BLaER1 (cell line): Measurements from ENCODE around the gene CASP3.

Experiments
- H3K27ac ChIP-seq: shearing (Covaris generic); formaldehyde crosslinking; 2 replicates; pipeline ENCODE4 v1.8.1; 2022
- H3K27me3 ChIP-seq: shearing (Covaris generic); formaldehyde crosslinking; 2 replicates; pipeline ENCODE4 v1.8.1; 2022
- H3K36me3 ChIP-seq: shearing (Covaris generic); formaldehyde crosslinking; 2 replicates; pipeline ENCODE4 v1.8.1; 2022
- H3K4me1 ChIP-seq: shearing (Covaris generic); formaldehyde crosslinking; 2 replicates; pipeline ENCODE4 v1.8.1; 2022
- H3K4me2 ChIP-seq: shearing (Covaris generic); formaldehyde crosslinking; 2 replicates; pipeline ENCODE4 v1.8.1; 2022
- H3K4me3 ChIP-seq: shearing (Covaris generic); formaldehyde crosslinking; 2 replicates; pipeline ENCODE4 v1.8.1; 2022
- H3K9ac ChIP-seq: shearing (Covaris generic); formaldehyde crosslinking; 2 replicates; pipeline ENCODE4 v1.8.1; 2022
- H3K9me3 ChIP-seq: shearing (Covaris generic); formaldehyde crosslinking; 2 replicates; pipeline ENCODE4 v1.8.1; 2022
- H4K20me1 ChIP-seq: shearing (Covaris generic); formaldehyde crosslinking; 2 replicates; pipeline ENCODE4 v1.8.1; 2022
- Cebpa-rat ChIP-seq: shearing (Covaris generic); IDR thresholded peaks from 2 replicates; pipeline ENCODE4 v1.8.1; 2022

CASP3 gene

DNA sequence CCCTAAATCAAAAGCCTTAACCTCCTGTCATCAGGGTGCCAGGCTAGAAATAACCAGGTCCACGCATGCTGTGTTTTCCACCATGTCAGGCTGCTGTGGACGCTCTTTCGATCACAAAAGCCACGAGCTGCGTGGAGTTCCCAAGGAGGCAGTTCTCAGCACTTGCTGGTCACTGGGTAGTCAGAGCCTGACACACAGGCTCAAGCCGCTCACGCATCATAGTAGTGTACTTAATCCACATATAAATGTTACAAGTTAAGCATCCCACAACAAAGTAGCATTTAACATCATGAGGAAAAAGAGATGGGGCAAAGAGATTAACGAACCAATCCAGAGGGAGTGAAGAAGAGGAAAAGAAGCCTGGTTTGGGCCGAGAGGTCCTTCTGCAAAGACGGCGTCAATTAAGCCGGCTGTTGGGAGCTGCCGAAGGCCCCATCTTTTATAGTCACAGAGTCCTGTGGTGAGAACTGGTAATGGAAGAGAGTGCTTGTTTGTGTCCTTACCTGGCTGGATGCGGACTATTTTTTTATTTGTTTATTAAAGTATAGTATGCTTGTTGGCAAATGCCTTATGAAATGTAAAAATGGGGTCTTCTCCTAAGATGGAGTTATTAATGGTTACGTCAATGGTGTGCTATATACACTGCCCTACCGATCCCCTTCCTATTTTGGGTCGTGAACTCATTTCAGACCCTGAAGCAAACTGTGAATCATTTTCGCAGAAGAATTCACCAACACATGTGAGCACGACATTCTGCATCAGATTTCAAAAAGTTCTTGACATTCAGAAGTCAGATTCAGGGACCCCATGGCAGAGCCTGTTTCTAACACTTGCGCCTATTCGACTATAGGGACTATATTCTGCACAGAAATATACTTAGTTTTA lies 966 bp upstream of the CASP3 start:
- no peak for TF ChIP-seq Cebpa-rat
- Histone ChIP-seq H3K36me3 (peaks cover 10% of the 10 kb centered on the region; the same call in 1 of the 2 replicates), H3K27ac (peak overlapping the region; percentile 91), H3K4me1 (peaks cover 40% of the 10 kb centered on the region), H3K9me3 (no peaks in the 10 kb centered on the region), H4K20me1 (peaks cover 38% of the 10 kb centered on the region), H3K4me2 (peak overlapping the region; percentile 97), H3K9ac (peak overlapping the region; percentile 91), H3K4me3 (peak overlapping the region; percentile 97), H3K27me3 (no peaks in the 10 kb centered on the region)

DNA sequence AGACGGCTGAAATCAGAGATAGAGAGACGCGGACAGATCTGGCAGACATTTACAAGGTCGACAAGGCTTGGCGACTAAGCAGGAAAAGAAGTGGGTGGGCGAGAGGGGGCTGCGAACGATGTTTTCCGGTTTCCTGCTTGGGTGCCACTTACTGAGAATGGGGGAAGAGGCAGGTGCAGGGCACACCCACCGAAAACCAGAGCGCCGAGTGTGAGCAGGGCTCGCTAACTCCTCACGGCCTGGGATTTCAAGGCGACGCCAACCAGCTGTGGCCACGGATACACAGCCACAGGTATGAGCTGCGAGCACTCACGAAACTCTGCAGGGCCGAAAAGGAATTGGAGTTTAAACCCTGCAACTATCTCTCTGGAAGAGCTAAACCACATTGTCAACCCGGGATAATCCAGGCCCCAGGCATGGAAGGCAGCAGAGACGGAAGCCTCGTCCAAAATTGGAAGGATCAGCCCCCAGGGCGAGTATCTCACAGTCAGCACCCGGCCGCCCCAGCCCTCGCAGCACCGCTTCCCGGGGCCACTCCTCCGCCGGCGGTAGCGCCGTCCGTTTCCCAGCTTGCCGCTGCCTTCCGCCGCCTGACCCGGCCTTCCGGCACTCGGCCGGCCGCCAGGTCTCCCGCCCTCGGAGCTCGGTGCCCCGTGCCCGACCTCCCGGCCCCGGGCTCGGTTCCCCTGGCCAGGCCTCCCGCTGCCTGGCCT lies 778 bp downstream of the CASP3 start:
- H4K20me1 ChIP-seq = peaks cover 53% of the 10 kb centered on the region

DNA sequence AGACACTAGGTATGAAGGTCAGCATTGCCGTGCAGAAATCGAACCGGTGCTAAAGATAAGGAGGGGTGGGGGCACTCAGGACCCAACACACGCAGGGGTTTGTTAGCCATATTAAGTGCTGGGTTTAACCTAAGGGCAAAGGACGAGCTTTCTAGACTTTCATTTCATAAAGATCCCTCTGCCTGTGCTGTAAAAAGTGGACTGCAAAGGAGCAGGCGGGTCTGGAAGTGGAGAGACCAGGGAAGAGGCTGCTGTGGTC lies 1.3 kb downstream of the CASP3 start:
- Histone ChIP-seq H3K36me3 (peaks cover 10% of the 10 kb centered on the region; the same call in 1 of the 2 replicates), H3K9ac (peak overlapping the region; percentile 96), H3K4me1 (peaks cover 40% of the 10 kb centered on the region), H3K27ac (peak overlapping the region; percentile 95), H3K9me3 (no peaks in the 10 kb centered on the region), H3K27me3 (no peaks in the 10 kb centered on the region), H3K4me2 (peak overlapping the region; percentile 95), H4K20me1 (peaks cover 53% of the 10 kb centered on the region), H3K4me3 (peak overlapping the region; percentile 97)
- no peak for TF ChIP-seq Cebpa-rat

More for the DNA sequence above, 778 bp downstream of the CASP3 start:
- Histone ChIP-seq H3K27me3 (no peaks in the 10 kb centered on the region), H3K9me3 (no peaks in the 10 kb centered on the region), H3K27ac (peak overlapping the region; percentile 95), H3K9ac (peak overlapping the region; percentile 96), H3K36me3 (peaks cover 10% of the 10 kb centered on the region; the same call in 1 of the 2 replicates), H3K4me1 (peaks cover 40% of the 10 kb centered on the region), H3K4me2 (peak overlapping the region; percentile 95), H3K4me3 (peak overlapping the region; percentile 97)
- TF ChIP-seq Cebpa-rat = no peak

DNA sequence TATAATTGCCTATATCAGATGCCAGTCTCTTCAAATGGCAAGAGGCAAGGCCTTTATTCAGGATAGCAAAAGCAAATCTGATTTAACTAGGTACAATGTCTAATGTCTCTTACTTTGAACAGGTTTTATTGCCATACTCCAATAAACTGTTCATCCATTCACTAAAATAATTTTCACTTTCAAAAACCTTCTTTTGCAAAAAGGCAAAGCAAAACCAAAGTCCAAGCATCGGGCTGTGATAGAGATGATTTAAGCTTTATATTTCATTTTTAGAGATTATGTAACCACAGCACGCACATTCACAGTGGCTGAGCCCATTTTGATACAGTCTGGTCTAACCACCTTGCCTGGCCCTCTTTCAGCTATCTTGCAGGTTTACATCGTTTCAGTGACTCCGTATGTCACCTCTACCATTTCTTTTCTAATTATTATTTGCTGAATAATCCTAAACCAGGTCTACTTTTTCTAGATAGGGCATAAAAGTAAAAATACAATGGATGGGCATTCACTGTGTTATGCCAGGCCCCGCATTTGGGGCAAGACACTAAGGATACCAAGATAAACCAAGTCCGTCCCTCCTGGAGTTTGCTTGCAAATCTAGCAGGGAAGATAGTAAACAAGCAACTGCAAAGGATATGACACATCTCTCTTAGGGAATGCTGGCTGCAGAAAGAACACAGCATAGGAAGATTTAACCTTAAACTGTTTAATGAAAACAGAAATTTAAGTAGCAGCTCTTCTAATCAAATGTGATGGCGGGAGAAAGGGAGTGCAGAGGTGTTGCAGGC lies 1.8 kb downstream of the CASP3 start:
- no peak for TF ChIP-seq Cebpa-rat
- Histone ChIP-seq H3K27me3 (no peaks in the 10 kb centered on the region), H4K20me1 (peaks cover 55% of the 10 kb centered on the region), H3K9ac (peak overlapping the region; percentile 96), H3K9me3 (no peaks in the 10 kb centered on the region), H3K4me3 (peak overlapping the region; percentile 97), H3K4me2 (peak overlapping the region; percentile 95), H3K4me1 (peaks cover 40% of the 10 kb centered on the region), H3K27ac (peak overlapping the region; percentile 95), H3K36me3 (peaks cover 12% of the 10 kb centered on the region)

DNA sequence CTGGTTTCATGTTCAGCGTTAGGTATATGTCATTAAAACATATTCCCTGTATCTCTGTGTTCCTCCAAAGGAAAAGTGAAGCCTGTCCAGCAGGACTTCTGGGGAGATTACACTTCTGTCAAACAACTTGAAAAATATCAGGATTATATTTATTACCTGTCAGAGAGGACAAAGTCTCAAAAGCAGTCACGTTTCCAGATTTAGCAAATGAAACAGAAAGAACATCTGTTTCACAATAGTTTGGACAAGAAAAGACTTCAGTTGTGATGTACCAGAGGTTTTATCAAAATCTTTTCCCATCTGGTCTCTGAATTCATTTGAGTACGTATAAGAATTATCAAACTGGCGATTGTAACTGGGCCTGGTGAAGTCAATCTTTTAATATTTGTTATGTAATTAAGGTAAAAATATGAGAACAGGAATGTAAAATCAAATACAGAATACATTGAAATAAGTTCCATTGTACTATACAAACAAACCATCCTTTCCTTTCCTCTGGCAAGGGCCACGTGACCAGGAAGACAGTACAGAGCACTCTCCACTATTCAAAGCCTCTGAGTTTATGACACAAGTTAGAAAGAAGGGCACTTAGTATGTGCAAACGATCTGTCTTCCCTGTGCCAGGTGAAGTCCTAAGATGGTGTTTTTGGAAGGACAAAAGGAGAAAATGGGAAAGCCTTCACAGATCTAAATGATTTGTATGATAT lies 3.2 kb downstream of the CASP3 start:
- H3K36me3 ChIP-seq = peaks cover 24% of the 10 kb centered on the region
- H3K4me2 ChIP-seq = peak overlapping the region; percentile 95
- no peak overlapping the region for H3K4me3 ChIP-seq
- 0 out of 2 replicates have a peak overlapping the region, but pooled peaks have one; percentile 0 for H3K9ac ChIP-seq
- no peak overlapping the region for H3K27ac ChIP-seq
- H3K4me1 ChIP-seq = peaks cover 36% of the 10 kb centered on the region
- no peaks in the 10 kb centered on the region for H3K27me3 ChIP-seq
- no peaks in the 10 kb centered on the region for H3K9me3 ChIP-seq
- TF ChIP-seq Cebpa-rat = no peak
- peaks cover 69% of the 10 kb centered on the region for H4K20me1 ChIP-seq

DNA sequence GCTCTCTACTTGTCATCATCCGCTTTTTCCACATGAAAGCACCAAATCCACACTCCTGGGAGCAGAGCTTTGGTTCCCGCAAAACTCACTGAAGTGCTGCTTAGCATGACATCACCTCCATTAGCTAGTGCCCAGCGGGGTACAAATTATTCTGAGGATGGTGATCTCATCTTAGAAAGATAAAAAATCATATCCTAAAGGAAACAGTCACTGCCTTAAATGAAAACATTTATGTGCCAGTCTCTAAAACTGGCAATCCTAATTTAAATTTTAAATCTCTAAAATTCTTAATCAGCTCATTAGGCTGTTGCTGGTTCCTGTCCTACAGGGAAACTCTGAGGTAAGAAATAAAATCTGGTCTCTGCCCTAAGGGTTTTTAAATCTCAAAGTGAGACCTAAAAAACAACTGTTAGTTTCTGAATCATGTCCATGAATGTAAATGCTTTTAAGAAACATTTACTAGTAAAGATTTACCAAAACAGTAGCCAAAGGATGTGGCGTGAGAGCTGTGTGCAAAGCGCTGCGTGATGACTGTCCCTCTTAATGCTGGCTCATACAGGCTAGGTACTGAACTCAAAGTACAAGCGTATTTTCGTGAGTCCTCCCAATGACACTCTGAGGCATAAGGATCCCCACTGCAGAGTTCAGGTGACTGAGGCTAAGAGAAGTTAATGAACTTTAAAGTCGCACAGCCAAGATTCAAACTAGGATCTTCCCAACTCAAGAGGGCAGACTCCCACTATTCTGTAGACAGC lies 4.5 kb downstream of the CASP3 start:
- Histone ChIP-seq H3K4me2 (no peak overlapping the region), H3K4me3 (no peak overlapping the region), H3K9ac (no peak overlapping the region), H4K20me1 (peaks cover 82% of the 10 kb centered on the region), H3K27ac (no peak overlapping the region), H3K27me3 (no peaks in the 10 kb centered on the region), H3K4me1 (peaks cover 27% of the 10 kb centered on the region), H3K9me3 (no peaks in the 10 kb centered on the region), H3K36me3 (peaks cover 35% of the 10 kb centered on the region)
- no peak for TF ChIP-seq Cebpa-rat

DNA sequence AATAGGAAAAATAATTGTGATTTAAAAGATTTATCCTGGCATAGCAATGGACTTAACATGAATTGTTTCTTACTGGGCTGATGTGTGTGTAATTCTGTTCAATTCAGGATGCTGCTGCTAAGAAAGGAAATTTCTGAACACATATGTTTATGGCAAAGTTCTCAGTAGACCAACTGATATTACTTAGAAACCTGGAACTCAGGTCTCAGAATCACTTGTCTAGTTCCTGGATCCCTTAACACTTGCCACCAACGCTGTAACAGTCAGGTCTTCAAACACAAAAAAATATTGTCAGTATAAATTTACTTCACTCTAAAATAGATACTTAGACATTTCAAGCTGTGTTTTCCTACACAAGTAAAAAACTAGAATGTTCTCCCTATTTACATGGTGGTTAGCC lies 5.5 kb downstream of the CASP3 start:
- no peak overlapping the region for H3K27ac ChIP-seq

DNA sequence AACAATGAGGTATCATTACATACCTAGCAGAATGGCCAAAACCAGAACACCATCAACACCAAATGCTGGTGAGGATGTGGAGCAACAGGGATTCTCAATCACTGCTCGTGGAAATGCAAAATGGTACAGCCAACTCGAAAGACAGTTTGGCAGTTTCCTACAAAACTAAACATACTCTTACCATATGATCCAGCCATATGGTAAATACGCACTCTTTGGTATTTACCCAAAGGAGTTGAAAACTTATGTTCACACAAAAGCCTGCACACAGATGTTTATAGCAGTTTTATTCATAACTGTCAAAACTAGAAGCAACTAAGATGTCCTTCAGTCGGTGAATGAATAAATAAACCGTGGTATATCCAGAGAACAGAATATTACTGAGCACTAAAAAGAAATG lies 7.8 kb downstream of the CASP3 start:
- H3K4me2 ChIP-seq = no peak overlapping the region
- no peak overlapping the region for H3K4me3 ChIP-seq
- no peak overlapping the region for H3K9ac ChIP-seq
- no peak for TF ChIP-seq Cebpa-rat
- H3K36me3 ChIP-seq = peaks cover 63% of the 10 kb centered on the region
- no peaks in the 10 kb centered on the region for H3K9me3 ChIP-seq
- H3K27ac ChIP-seq = no peak overlapping the region
- H3K4me1 ChIP-seq = peaks cover 11% of the 10 kb centered on the region
- no peaks in the 10 kb centered on the region for H3K27me3 ChIP-seq
- peaks cover 81% of the 10 kb centered on the region for H4K20me1 ChIP-seq

More for the DNA sequence above, 5.5 kb downstream of the CASP3 start:
- Histone ChIP-seq H3K27me3 (no peaks in the 10 kb centered on the region), H3K9ac (no peak overlapping the region), H3K4me3 (no peak overlapping the region), H3K9me3 (no peaks in the 10 kb centered on the region), H3K36me3 (peaks cover 43% of the 10 kb centered on the region), H3K4me2 (no peak overlapping the region), H3K4me1 (peaks cover 27% of the 10 kb centered on the region), H4K20me1 (peaks cover 90% of the 10 kb centered on the region)
- TF ChIP-seq Cebpa-rat = no peak
